Measurements from ENCODE around the gene CPD. TPM values are rescaled to one million over a fixed set of nuclear protein-coding genes. Genes with fewer than 3 reads are reported as not detected.

Gene CPD
- total and polyA plus RNA-seq, 2 of the 13 experiments (the other 11 are each of a cell fraction or from before 2014, with no cell fraction given) = 46.1 to 72.3 TPM

DNA sequence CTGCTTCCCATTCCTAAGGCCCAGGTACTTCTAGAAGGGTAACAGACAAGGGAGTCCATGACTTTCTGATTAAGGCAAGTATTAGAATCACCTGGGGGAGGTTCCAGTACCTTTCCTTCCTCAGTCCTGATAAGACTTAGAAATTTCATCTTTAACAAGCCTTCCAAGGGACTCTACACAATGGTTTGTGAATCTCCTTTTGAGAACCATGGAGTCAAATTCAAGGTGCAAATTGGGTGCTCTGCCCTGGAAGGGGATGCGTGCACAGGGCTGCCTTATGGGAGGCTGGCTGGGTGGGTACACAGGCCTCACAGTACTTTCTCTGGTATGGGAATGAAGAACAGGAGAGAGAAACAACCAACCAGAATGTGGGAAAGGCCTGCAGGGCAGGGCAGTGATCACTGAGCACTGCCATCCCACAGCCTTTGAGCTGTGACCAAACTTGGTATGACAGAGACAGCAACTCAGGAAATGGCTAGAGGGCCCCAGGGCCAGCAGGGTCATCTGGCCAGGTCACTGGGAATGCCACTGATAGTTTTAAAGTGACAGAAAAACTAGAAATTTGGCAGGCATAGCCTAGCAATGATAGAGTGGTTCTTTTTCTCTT lies 41.2 kb upstream of the CPD start (continued):
- no peak for TF ChIP-seq SRSF9 (IDR thresholded peaks at IDR 0.05; ENCODE audit: borderline replicate concordance, insufficient read depth, low read depth, low read length, poor library complexity, severe bottlenecking)
- TF ChIP-seq JDP2 (CRISPR knock-in tag; IDR thresholded peaks at IDR 0.05; ENCODE audit: borderline replicate concordance) = no peak
- peak; percentile 96 for TF ChIP-seq RARA (CRISPR knock-in tag; IDR thresholded peaks at IDR 0.05)
- TF ChIP-seq NR1H2 (CRISPR knock-in tag; IDR thresholded peaks at IDR 0.05; ENCODE audit: borderline replicate concordance, low read depth) = no peak
- TF ChIP-seq MIER2 (CRISPR knock-in tag; IDR thresholded peaks at IDR 0.05) = peak; percentile 32; the same call in 1 of the 2 replicates
- TF ChIP-seq, protein P1, sequence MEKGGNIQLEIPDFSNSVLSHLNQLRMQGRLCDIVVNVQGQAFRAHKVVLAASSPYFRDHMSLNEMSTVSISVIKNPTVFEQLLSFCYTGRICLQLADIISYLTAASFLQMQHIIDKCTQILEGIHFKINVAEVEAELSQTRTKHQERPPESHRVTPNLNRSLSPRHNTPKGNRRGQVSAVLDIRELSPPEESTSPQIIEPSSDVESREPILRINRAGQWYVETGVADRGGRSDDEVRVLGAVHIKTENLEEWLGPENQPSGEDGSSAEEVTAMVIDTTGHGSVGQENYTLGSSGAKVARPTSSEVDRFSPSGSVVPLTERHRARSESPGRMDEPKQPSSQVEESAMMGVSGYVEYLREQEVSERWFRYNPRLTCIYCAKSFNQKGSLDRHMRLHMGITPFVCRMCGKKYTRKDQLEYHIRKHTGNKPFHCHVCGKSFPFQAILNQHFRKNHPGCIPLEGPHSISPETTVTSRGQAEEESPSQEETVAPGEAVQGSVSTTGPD (CRISPR knock-in tag; IDR thresholded peaks at IDR 0.05) = no peak; the same call in 1 of the 2 replicates
- TF ChIP-seq BCL6 (CRISPR knock-in tag; IDR thresholded peaks at IDR 0.05) = peak; percentile 72
- no peak for TF ChIP-seq TCF12 (IDR thresholded peaks at IDR 0.05)
- no peak for TF ChIP-seq TCF12 (CRISPR knock-in tag; IDR thresholded peaks at IDR 0.05)
- TF ChIP-seq, protein P2, sequence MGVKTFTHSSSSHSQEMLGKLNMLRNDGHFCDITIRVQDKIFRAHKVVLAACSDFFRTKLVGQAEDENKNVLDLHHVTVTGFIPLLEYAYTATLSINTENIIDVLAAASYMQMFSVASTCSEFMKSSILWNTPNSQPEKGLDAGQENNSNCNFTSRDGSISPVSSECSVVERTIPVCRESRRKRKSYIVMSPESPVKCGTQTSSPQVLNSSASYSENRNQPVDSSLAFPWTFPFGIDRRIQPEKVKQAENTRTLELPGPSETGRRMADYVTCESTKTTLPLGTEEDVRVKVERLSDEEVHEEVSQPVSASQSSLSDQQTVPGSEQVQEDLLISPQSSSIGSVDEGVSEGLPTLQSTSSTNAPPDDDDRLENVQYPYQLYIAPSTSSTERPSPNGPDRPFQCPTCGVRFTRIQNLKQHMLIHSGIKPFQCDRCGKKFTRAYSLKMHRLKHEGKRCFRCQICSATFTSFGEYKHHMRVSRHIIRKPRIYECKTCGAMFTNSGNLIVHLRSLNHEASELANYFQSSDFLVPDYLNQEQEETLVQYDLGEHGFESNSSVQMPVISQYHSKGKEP (CRISPR knock-in tag; IDR thresholded peaks at IDR 0.05) = no peak
- no peak for TF ChIP-seq CENPX (CRISPR knock-in tag; IDR thresholded peaks at IDR 0.05)
- TF ChIP-seq, protein P3, sequence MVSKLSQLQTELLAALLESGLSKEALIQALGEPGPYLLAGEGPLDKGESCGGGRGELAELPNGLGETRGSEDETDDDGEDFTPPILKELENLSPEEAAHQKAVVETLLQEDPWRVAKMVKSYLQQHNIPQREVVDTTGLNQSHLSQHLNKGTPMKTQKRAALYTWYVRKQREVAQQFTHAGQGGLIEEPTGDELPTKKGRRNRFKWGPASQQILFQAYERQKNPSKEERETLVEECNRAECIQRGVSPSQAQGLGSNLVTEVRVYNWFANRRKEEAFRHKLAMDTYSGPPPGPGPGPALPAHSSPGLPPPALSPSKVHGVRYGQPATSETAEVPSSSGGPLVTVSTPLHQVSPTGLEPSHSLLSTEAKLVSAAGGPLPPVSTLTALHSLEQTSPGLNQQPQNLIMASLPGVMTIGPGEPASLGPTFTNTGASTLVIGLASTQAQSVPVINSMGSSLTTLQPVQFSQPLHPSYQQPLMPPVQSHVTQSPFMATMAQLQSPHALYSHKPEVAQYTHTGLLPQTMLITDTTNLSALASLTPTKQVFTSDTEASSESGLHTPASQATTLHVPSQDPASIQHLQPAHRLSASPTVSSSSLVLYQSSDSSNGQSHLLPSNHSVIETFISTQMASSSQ (IDR thresholded peaks at IDR 0.05; ENCODE audit: low read depth) = no peak
- TF ChIP-seq, protein P3 (CRISPR knock-in tag; IDR thresholded peaks at IDR 0.05; ENCODE audit: borderline replicate concordance) = peak; percentile 45; the same call in 1 of the 2 replicates
- TF ChIP-seq ZNF329 (CRISPR knock-in tag; IDR thresholded peaks at IDR 0.05; ENCODE audit: low read depth) = no peak; the same call in 1 of the 2 replicates
- TF ChIP-seq, protein P4, sequence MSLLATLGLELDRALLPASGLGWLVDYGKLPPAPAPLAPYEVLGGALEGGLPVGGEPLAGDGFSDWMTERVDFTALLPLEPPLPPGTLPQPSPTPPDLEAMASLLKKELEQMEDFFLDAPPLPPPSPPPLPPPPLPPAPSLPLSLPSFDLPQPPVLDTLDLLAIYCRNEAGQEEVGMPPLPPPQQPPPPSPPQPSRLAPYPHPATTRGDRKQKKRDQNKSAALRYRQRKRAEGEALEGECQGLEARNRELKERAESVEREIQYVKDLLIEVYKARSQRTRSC (CRISPR knock-in tag; IDR thresholded peaks at IDR 0.05; ENCODE audit: low read depth) = no peak
- TF ChIP-seq ZNF644 (CRISPR knock-in tag; IDR thresholded peaks at IDR 0.05; ENCODE audit: low read depth) = peak; percentile 90
- no peak for TF ChIP-seq HNRNPUL1 (IDR thresholded peaks at IDR 0.05; ENCODE audit: low read depth, low read length)
- TF ChIP-seq PAX8 (CRISPR knock-in tag; IDR thresholded peaks at IDR 0.05; ENCODE audit: borderline replicate concordance) = no peak
- TF ChIP-seq ZFP36 (IDR thresholded peaks at IDR 0.05; ENCODE audit: borderline replicate concordance, low read depth, low read length, partially characterized antibody) = no peak
- TF ChIP-seq ZNF572 (CRISPR knock-in tag; IDR thresholded peaks at IDR 0.05) = no peak
- TF ChIP-seq ZSCAN20 (CRISPR knock-in tag; IDR thresholded peaks at IDR 0.05; ENCODE audit: borderline replicate concordance) = no peak
